SIG-M5 treated with dmso at 0.1 percent for 504 hours (cell line): Measurements from ENCODE around the gene MMS19.
A peak's percentile ranks its signal among the peaks of the same experiment; 100 is the strongest.

ENCODE experiments used
- DNase-seq: peaks from one replicate; lab custom pipeline; 2025; ENCODE audit not compliant: unreplicated experiment; lab: John Stamatoyannopoulos, UW

MMS19 gene

GRCh38 chr10:97434055-97434454 is 64.2 kb downstream of the MMS19 start:
- no peak for DNase-seq

GRCh38 chr10:97428572-97428981 is 69.6 kb downstream of the MMS19 start:
- DNase-seq: peak; percentile 54

GRCh38 chr10:97427571-97428179 is 70.5 kb downstream of the MMS19 start:
- peak; percentile 50 for DNase-seq

GRCh38 chr10:97426776-97427570 is 71.2 kb downstream of the MMS19 start:
- no peak for DNase-seq

- peak; percentile 88 for DNase-seq
Measured at GRCh38 chr10:97425964-97426775, 72.1 kb downstream of the MMS19 start, which contains the start of gene PGAM1. Gene PGAM1, plus strand, starts transcription at chr10:97426191. Its CDS starts 117 bp downstream, at chr10:97426308.

- DNase-seq: peak; percentile 51
Measured at GRCh38 chr10:97423757-97424098, 74.5 kb downstream of the MMS19 start.

- no peak for DNase-seq
Measured at GRCh38 chr10:97416565-97416964, 81.7 kb downstream of the MMS19 start.

GRCh38 chr10:97412891-97413304 is 85.3 kb downstream of the MMS19 start:
- DNase-seq: peak; percentile 11

- peak; percentile 12 for DNase-seq
Measured at GRCh38 chr10:97411406-97411805, 86.8 kb downstream of the MMS19 start.

GRCh38 chr10:97408496-97408992 is 89.7 kb downstream of the MMS19 start:
- peak; percentile 74 for DNase-seq
